GM12873 (cell line): ENCODE results near the gene NF1.
A peak's percentile ranks its signal among the peaks of the same experiment; 100 is the strongest.

Experiments used
- CTCF ChIP-seq: IDR thresholded peaks from 2 replicates; pipeline ENCODE4 v1.5.1; 2012; ENCODE audit warnings: low read depth, mild to moderate bottlenecking, moderate library complexity, low read length, control low read depth; ENCODE audit not compliant: insufficient read depth; ENCODE audit errors: missing control alignments

The NF1 gene

GRCh38 chr17:31067691-31068184, 27.0 kb upstream of the NF1 start:
- no peak for TF ChIP-seq CTCF

- peak; percentile 75 for TF ChIP-seq CTCF
These were observed 26.5 kb upstream of the NF1 start for GRCh38 chr17:31068291-31068690.

- TF ChIP-seq CTCF: no peak
These were observed 22.6 kb upstream of the NF1 start for GRCh38 chr17:31072186-31072585.

- TF ChIP-seq CTCF: no peak
These were observed 21.4 kb upstream of the NF1 start for GRCh38 chr17:31073411-31073810.

- no peak for TF ChIP-seq CTCF
These were observed 19.8 kb upstream of the NF1 start for GRCh38 chr17:31074772-31075555.

- TF ChIP-seq CTCF: no peak
These were observed 16.5 kb upstream of the NF1 start for GRCh38 chr17:31078290-31078689.

- TF ChIP-seq CTCF: no peak
These were observed 15.0 kb upstream of the NF1 start for GRCh38 chr17:31079731-31080130.
